BJ (cell line): ENCODE data around the gene NTNG1. TPM values are rescaled to one million over a fixed set of nuclear protein-coding genes. Genes with fewer than 3 reads are reported as not detected.

Experiments
- CTCF ChIA-PET: fragments of 350-600 bp; formaldehyde crosslinking; extraction: SDS; loops from one replicate; lab custom pipeline; 2021; ENCODE audit warnings: antibody characterized with exemption, inconsistent platforms; lab: Yijun Ruan, JAX
- POLR2A ChIA-PET: fragments of 300-600 bp; sonication (Branson Sonifier 250); formaldehyde crosslinking; extraction: SDS; loops from one replicate; lab custom pipeline; 2021; ENCODE audit warnings: antibody characterized with exemption; lab: Charles Lee
- DNase-seq: peaks from one replicate; pipeline ENCODE4 v3.0.0-alpha.2; 2011; ENCODE audit warnings: low read depth
- H3K27me3 ChIP-seq: 2 replicates; pipeline ENCODE4 v1.6.0; 2011; ENCODE audit warnings: low read length; ENCODE audit not compliant: control insufficient read depth, insufficient read depth
- H3K36me3 ChIP-seq: 2 replicates; pipeline ENCODE4 v1.5.1; 2011; ENCODE audit warnings: low read length; ENCODE audit not compliant: control insufficient read depth, insufficient read depth
- H3K4me3 ChIP-seq: 2 replicates; pipeline ENCODE4 v1.5.1; 2011; ENCODE audit warnings: low read depth, mild to moderate bottlenecking, control low read depth, low read length
- CTCF ChIP-seq: IDR thresholded peaks from 2 replicates; pipeline ENCODE4 v1.5.1; 2011; ENCODE audit warnings: low read depth, mild to moderate bottlenecking, control low read depth, inconsistent platforms, low read length, moderate library complexity; ENCODE audit not compliant: insufficient read depth
- polyA plus RNA-seq: library from polyadenylated mRNA; depleted of rRNA; stranded (reverse); fragments of >200 nt; gene quantifications from 2 replicates; pipeline ENCODE4 v1.2.3, GENCODE V29; 2011

Gene NTNG1
- polyA plus RNA-seq, 1 experiment, result 3.3 TPM

GRCh38 chr1:107352850-107353249, 212.0 kb downstream of the NTNG1 start:
- ChIA-PET CTCF (no interaction called here), POLR2A (no interaction called here)
- Histone ChIP-seq H3K4me3 (no peak overlapping the region), H3K27me3 (no peaks in the 10 kb centered on the region), H3K36me3 (no peaks in the 10 kb centered on the region)
- no peak for DNase-seq
- no peak for TF ChIP-seq CTCF

- CTCF ChIA-PET, result interaction anchor here (0.7 kb wide), 1 partner anchor 9 kb away, joined by 3 read pairs; no protein-coding TSS in a partner anchor
These were observed 216.5 kb downstream of the NTNG1 start for GRCh38 chr1:107357376-107357775.

GRCh38 chr1:107358619-107359327, 217.9 kb downstream of the NTNG1 start:
- Histone ChIP-seq H3K27me3 (no peaks in the 10 kb centered on the region), H3K4me3 (no peak overlapping the region), H3K36me3 (no peaks in the 10 kb centered on the region)
- no peak for DNase-seq
- no peak for TF ChIP-seq CTCF
- POLR2A ChIA-PET, result no interaction called here
- CTCF ChIA-PET, result interaction anchor here (0.6 to 1.5 kb wide), 3 partner anchors 19 to 177 kb away, joined by 3 to 5 read pairs (median 4); no protein-coding TSS in a partner anchor

More at GRCh38 chr1:107357376-107357775, 216.5 kb downstream of the NTNG1 start:
- Histone ChIP-seq H3K4me3 (no peak overlapping the region), H3K27me3 (no peaks in the 10 kb centered on the region), H3K36me3 (no peaks in the 10 kb centered on the region)
- POLR2A ChIA-PET, result no interaction called here
- TF ChIP-seq CTCF, result no peak
- peak; percentile 13 for DNase-seq

- no peak for DNase-seq
- H3K36me3 ChIP-seq, result no peaks in the 10 kb centered on the region
- ChIA-PET CTCF (interaction anchor here (1.5 kb wide), 1 partner anchor 18 kb away, joined by 4 read pairs; no protein-coding TSS in a partner anchor), POLR2A (no interaction called here)
- H3K4me3 ChIP-seq, result no peak overlapping the region
- no peak for TF ChIP-seq CTCF
- no peaks in the 10 kb centered on the region for H3K27me3 ChIP-seq
These were observed 218.8 kb downstream of the NTNG1 start for GRCh38 chr1:107359472-107360241.

DNA sequence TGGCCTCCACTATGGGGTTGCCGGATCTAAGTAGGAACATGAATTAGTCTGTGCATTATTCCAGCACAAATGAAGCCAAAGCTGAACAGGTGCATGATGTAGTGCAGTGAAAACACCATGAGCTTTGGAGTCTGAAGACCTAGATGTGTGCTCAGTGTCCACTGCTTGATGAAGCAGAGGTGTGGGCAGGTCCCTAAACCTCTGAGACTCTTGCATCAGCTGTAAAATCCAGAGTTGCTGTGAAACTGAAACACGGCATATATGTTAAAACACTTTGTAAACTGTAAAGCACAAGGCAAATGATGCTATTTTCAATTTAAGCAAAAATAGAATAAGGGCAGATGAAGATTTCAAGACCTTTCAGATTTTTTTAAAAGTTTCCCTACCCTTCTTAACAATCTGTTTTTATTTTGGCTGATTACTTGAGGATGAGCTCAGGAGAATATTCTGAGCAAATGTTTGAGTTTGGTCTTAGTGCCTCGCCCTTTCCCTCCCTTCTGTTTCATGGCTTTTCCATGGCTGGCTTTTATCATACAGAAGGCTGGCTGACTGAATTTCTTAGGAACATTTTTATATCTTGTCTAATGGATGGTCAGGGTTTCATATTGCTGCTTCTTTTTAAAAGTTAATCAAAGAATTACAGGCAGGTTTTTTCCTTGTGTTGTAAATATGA, 221.8 kb downstream of the NTNG1 start:
- ChIA-PET POLR2A (no interaction called here), CTCF (no interaction called here)
- Histone ChIP-seq H3K27me3 (no peaks in the 10 kb centered on the region), H3K4me3 (no peak overlapping the region), H3K36me3 (no peaks in the 10 kb centered on the region)
- DNase-seq, result no peak
- no peak for TF ChIP-seq CTCF
